Loucy (cell line): ENCODE data around the gene BLTP2.

Experiments
- H2AFZ ChIP-seq: fragments of 200-600 bp; sonication (generic); 2 replicates; pipeline ENCODE4 v1.6.0; 2016; ENCODE audit warnings: antibody characterized with exemption, mild to moderate bottlenecking, low read length, moderate library complexity
- H3F3A ChIP-seq: fragments of 200-600 bp; 2 replicates; pipeline ENCODE4 v1.6.0; 2016; ENCODE audit warnings: antibody characterized with exemption, low read depth, mild to moderate bottlenecking
- H3K27me3 ChIP-seq: fragments of 200-600 bp; sonication (generic); 2 replicates; pipeline ENCODE4 v1.6.1; 2014; ENCODE audit warnings: low read length, mild to moderate bottlenecking; ENCODE audit not compliant: insufficient read depth, poor library complexity, severe bottlenecking
- H3K36me3 ChIP-seq: fragments of 200-600 bp; sonication (generic); 2 replicates; pipeline ENCODE4 v1.6.1; 2016; ENCODE audit warnings: low read length; ENCODE audit not compliant: insufficient read depth
- H3K4me1 ChIP-seq: fragments of 200-600 bp; sonication (generic); 2 replicates; pipeline ENCODE4 v1.5.1; 2014; ENCODE audit warnings: low read length, mild to moderate bottlenecking; ENCODE audit not compliant: insufficient read depth, poor library complexity, severe bottlenecking
- H3K4me2 ChIP-seq: fragments of 200-600 bp; sonication (generic); 2 replicates; pipeline ENCODE4 v1.6.0; 2014; ENCODE audit warnings: antibody characterized with exemption, low read length, low read depth, mild to moderate bottlenecking; ENCODE audit not compliant: poor library complexity, severe bottlenecking
- H3K4me3 ChIP-seq: fragments of 200-600 bp; sonication (generic); 2 replicates; pipeline ENCODE4 v1.5.1; 2014; ENCODE audit warnings: low read length, mild to moderate bottlenecking, mixed read lengths; ENCODE audit not compliant: poor library complexity, severe bottlenecking
- H3K79me2 ChIP-seq: fragments of 200-600 bp; sonication (generic); 2 replicates; pipeline ENCODE4 v1.6.1; 2014; ENCODE audit warnings: low read length; ENCODE audit not compliant: insufficient read depth
- H3K9ac ChIP-seq: fragments of 200-600 bp; sonication (generic); 2 replicates; pipeline ENCODE4 v1.6.0; 2014; ENCODE audit warnings: mild to moderate bottlenecking, low read depth, low read length, moderate library complexity; ENCODE audit not compliant: poor library complexity, severe bottlenecking
- H3K9me2 ChIP-seq: fragments of 200-600 bp; sonication (generic); replicated peaks from 2 replicates; pipeline ENCODE4 v1.6.1; 2016; ENCODE audit warnings: low read depth, low read length, mixed read lengths
- H3K9me3 ChIP-seq: fragments of 200-600 bp; sonication (generic); 2 replicates; pipeline ENCODE4 v1.6.1; 2014; ENCODE audit warnings: mild to moderate bottlenecking, antibody characterized with exemption, low read length, low read depth; ENCODE audit not compliant: insufficient read depth
- H4K20me1 ChIP-seq: fragments of 200-600 bp; sonication (generic); 2 replicates; pipeline ENCODE4 v1.6.0; 2014; ENCODE audit warnings: antibody characterized with exemption, low read length, mild to moderate bottlenecking; ENCODE audit not compliant: insufficient read depth, poor library complexity, severe bottlenecking
- CTCF ChIP-seq: fragments of 200-600 bp; sonication (generic); conservative IDR thresholded peaks from 2 replicates; pipeline ENCODE4 v1.5.1; 2014; ENCODE audit warnings: mild to moderate bottlenecking, antibody characterized with exemption, low read length
- EZH2phosphoT487 ChIP-seq: fragments of 200-600 bp; IDR thresholded peaks from 2 replicates; pipeline ENCODE4 v1.6.1; 2018; ENCODE audit warnings: antibody characterized with exemption, mild to moderate bottlenecking, moderate library complexity, borderline replicate concordance

BLTP2 gene

GRCh38 chr17:28626818-28627217 is 18.1 kb downstream of the BLTP2 start:
- no peak overlapping the region for H3K4me3 ChIP-seq
- no peaks in the 10 kb centered on the region for H3K9me3 ChIP-seq
- H4K20me1 ChIP-seq, result no peaks in the 10 kb centered on the region
- no peaks in the 10 kb centered on the region for H3K4me1 ChIP-seq
- no peak overlapping the region for H2AFZ ChIP-seq
- H3K4me2 ChIP-seq, result no peak overlapping the region
- H3K9me2 ChIP-seq, result no peaks in the 10 kb centered on the region
- H3K9ac ChIP-seq, result no peak overlapping the region
- peaks cover 55% of the 10 kb centered on the region for H3K36me3 ChIP-seq
- TF ChIP-seq CTCF (no peak), EZH2phosphoT487 (no peak)
- no peaks in the 10 kb centered on the region for H3F3A ChIP-seq
- H3K27me3 ChIP-seq, result no peaks in the 10 kb centered on the region
- no peaks in the 10 kb centered on the region for H3K79me2 ChIP-seq

DNA sequence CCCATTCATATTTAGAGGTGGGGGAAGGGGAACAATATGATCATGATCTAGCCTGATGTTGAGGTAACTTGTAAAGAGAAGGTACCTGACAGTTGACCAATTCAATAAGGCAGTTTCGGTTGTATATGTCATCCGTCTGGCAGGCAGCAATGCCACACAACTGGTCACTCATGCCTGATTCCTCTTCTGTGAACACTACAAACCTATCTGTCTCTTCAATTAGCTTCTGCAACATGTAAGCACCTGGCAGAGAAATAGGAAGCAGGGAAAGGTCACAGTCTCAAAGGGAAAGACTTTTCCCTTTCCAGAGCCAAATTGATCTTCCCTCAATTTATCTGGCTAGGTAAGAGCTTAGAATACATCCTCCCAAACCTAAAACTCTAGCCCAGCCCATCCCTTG is 20.8 kb downstream of the BLTP2 start:
- no peak for TF ChIP-seq CTCF
- TF ChIP-seq EZH2phosphoT487, result no peak
- Histone ChIP-seq H3K4me1 (no peaks in the 10 kb centered on the region), H3K9ac (no peak overlapping the region), H3K9me2 (no peaks in the 10 kb centered on the region), H2AFZ (no peak overlapping the region), H3K79me2 (no peaks in the 10 kb centered on the region), H3K4me2 (no peak overlapping the region), H3F3A (no peaks in the 10 kb centered on the region), H3K4me3 (no peak overlapping the region), H3K27me3 (no peaks in the 10 kb centered on the region), H3K9me3 (no peaks in the 10 kb centered on the region), H3K36me3 (peaks cover 67% of the 10 kb centered on the region), H4K20me1 (no peaks in the 10 kb centered on the region)

- H2AFZ ChIP-seq, result no peak overlapping the region
- H3K27me3 ChIP-seq, result no peaks in the 10 kb centered on the region
- H3K36me3 ChIP-seq, result peaks cover 71% of the 10 kb centered on the region
- H3K9me2 ChIP-seq, result no peaks in the 10 kb centered on the region
- H4K20me1 ChIP-seq, result no peaks in the 10 kb centered on the region
- no peaks in the 10 kb centered on the region for H3F3A ChIP-seq
- no peaks in the 10 kb centered on the region for H3K4me1 ChIP-seq
- H3K4me2 ChIP-seq, result no peak overlapping the region
- no peaks in the 10 kb centered on the region for H3K9me3 ChIP-seq
- no peak overlapping the region for H3K4me3 ChIP-seq
- no peak overlapping the region for H3K9ac ChIP-seq
- H3K79me2 ChIP-seq, result no peaks in the 10 kb centered on the region
- no peak for TF ChIP-seq EZH2phosphoT487
- TF ChIP-seq CTCF, result no peak
Measured at GRCh38 chr17:28623696-28624095, 21.3 kb downstream of the BLTP2 start.
